Smooth muscle cell (in vitro differentiated cells): ENCODE results near the gene SRP19. TPM values are rescaled to one million over a fixed set of nuclear protein-coding genes. Genes with fewer than 3 reads are reported as not detected.
A peak's percentile ranks its signal among the peaks of the same experiment; 100 is the strongest.

ENCODE experiments used
- DNase-seq: peaks from one replicate; lab custom pipeline; 2025; ENCODE audit not compliant: unreplicated experiment; lab: John Stamatoyannopoulos, UW
- H2AFZ ChIP-seq: fragments of 200-600 bp; sonication (generic); 2 replicates; pipeline ENCODE4 v1.6.0; 2016; ENCODE audit warnings: antibody characterized with exemption, low read depth, mild to moderate bottlenecking
- H3F3A ChIP-seq: fragments of 200-600 bp; sonication (generic); 2 replicates; pipeline ENCODE4 v1.6.0; 2017; ENCODE audit warnings: antibody characterized with exemption, low read depth
- H3K27ac ChIP-seq: fragments of 200-600 bp; sonication (generic); 2 replicates; pipeline ENCODE4 v1.5.1; 2016; ENCODE audit warnings: low read depth, mild to moderate bottlenecking
- H3K27me3 ChIP-seq: fragments of 200-600 bp; sonication (generic); 2 replicates; pipeline ENCODE4 v1.6.1; 2016; ENCODE audit warnings: low read depth, mild to moderate bottlenecking
- H3K36me3 ChIP-seq: fragments of 200-600 bp; sonication (generic); 2 replicates; pipeline ENCODE4 v1.5.1; 2016; ENCODE audit warnings: low read depth
- H3K4me1 ChIP-seq: fragments of 200-600 bp; sonication (generic); 2 replicates; pipeline ENCODE4 v1.5.1; 2016; ENCODE audit warnings: low read depth
- H3K4me2 ChIP-seq: fragments of 200-600 bp; sonication (generic); 2 replicates; pipeline ENCODE4 v1.6.0; 2016; ENCODE audit warnings: mild to moderate bottlenecking
- H3K4me3 ChIP-seq: fragments of 200-600 bp; sonication (generic); 2 replicates; pipeline ENCODE4 v1.5.1; 2016; ENCODE audit warnings: mild to moderate bottlenecking
- H3K79me2 ChIP-seq: fragments of 200-600 bp; sonication (generic); 2 replicates; pipeline ENCODE4 v1.6.0; 2016; ENCODE audit warnings: low read depth, mild to moderate bottlenecking
- H3K9ac ChIP-seq: fragments of 200-600 bp; sonication (generic); 2 replicates; pipeline ENCODE4 v1.6.0; 2016; ENCODE audit warnings: low read depth
- H3K9me3 ChIP-seq: fragments of 200-600 bp; sonication (generic); replicated peaks from 2 replicates; pipeline ENCODE4 v1.5.1; 2016; ENCODE audit warnings: low read depth
- H4K20me1 ChIP-seq: fragments of 200-600 bp; sonication (generic); 2 replicates; pipeline ENCODE4 v1.6.0; 2016; ENCODE audit warnings: low read depth
- WGBS: methylation state at CpG from one replicate; pipeline ENCODE4 v1.1.7; 2016; ENCODE audit warnings: low lambda C conversion rate; 5-methylcytosine and 5-hydroxymethylcytosine counted together
- polyA plus RNA-seq: library from polyadenylated mRNA; unstranded; fragments of >200 nt; fragmentation: Nextera tagmentation; extraction: Ambion mirVana; gene quantifications from 2 replicates; pipeline ENCODE4 v1.2.1, GENCODE V29; 2016
- total RNA-seq: library from RNA; depleted of rRNA; stranded (reverse); fragments of >200 nt; gene quantifications from 2 replicates; pipeline ENCODE4 v1.2.3, GENCODE V29; 2014
- TF ChIP-seq, protein P1 (sequence below): fragments of 200-600 bp; sonication (generic); IDR thresholded peaks from 2 replicates; pipeline ENCODE4 v1.5.1; 2017; ENCODE audit warnings: borderline replicate concordance, mild to moderate bottlenecking, antibody characterized with exemption; ENCODE audit not compliant: insufficient read depth, poor library complexity, severe bottlenecking

Gene SRP19
- total and polyA plus RNA-seq, 2 experiments from 2014 or later: 164 to 170 TPM

GRCh38 chr5:112907166-112907631, 46.1 kb downstream of the SRP19 start:
- H3F3A ChIP-seq: no peaks in the 10 kb centered on the region
- H3K36me3 ChIP-seq: peaks cover 4% of the 10 kb centered on the region
- peaks cover 91% of the 10 kb centered on the region for H4K20me1 ChIP-seq
- TF ChIP-seq, protein P1, sequence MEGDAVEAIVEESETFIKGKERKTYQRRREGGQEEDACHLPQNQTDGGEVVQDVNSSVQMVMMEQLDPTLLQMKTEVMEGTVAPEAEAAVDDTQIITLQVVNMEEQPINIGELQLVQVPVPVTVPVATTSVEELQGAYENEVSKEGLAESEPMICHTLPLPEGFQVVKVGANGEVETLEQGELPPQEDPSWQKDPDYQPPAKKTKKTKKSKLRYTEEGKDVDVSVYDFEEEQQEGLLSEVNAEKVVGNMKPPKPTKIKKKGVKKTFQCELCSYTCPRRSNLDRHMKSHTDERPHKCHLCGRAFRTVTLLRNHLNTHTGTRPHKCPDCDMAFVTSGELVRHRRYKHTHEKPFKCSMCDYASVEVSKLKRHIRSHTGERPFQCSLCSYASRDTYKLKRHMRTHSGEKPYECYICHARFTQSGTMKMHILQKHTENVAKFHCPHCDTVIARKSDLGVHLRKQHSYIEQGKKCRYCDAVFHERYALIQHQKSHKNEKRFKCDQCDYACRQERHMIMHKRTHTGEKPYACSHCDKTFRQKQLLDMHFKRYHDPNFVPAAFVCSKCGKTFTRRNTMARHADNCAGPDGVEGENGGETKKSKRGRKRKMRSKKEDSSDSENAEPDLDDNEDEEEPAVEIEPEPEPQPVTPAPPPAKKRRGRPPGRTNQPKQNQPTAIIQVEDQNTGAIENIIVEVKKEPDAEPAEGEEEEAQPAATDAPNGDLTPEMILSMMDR: no peak
- no peak overlapping the region for H3K4me3 ChIP-seq
- no peak overlapping the region for H3K4me2 ChIP-seq
- WGBS: 97% methylated on average over 4 of the region's 4 CpGs
- no peaks in the 10 kb centered on the region for H3K27me3 ChIP-seq
- no peak overlapping the region for H3K27ac ChIP-seq
- H2AFZ ChIP-seq: no peak overlapping the region
- H3K4me1 ChIP-seq: no peaks in the 10 kb centered on the region
- DNase-seq: no peak
- H3K9me3 ChIP-seq: no peaks in the 10 kb centered on the region
- no peak overlapping the region for H3K9ac ChIP-seq
- peaks cover 72% of the 10 kb centered on the region for H3K79me2 ChIP-seq

DNA sequence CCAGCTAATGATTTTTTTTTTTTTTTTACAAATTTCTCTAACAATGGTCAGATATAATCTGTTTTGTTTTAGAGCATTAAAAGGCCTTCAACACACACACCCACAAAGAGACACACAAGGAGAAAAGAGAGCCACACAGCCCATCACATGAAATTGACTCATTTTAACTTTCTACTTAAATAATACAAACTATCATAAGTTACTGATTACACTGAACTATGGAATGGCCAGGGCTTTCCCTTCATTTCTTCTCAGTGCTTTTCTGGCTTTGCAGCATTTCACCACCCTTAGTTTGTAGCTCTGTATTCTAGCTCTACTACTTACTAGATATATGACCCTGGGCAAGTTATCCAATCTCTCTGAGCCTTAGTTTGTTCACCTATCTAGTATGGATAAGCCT, 47.8 kb downstream of the SRP19 start:
- peaks cover 89% of the 10 kb centered on the region for H4K20me1 ChIP-seq
- H3K27ac ChIP-seq: no peak overlapping the region
- no peak overlapping the region for H3K4me3 ChIP-seq
- peaks cover 3% of the 10 kb centered on the region for H3F3A ChIP-seq
- H3K9me3 ChIP-seq: no peaks in the 10 kb centered on the region
- H3K4me2 ChIP-seq: no peak overlapping the region
- H3K36me3 ChIP-seq: peaks cover 4% of the 10 kb centered on the region
- DNase-seq: no peak
- H3K79me2 ChIP-seq: peaks cover 76% of the 10 kb centered on the region
- H3K4me1 ChIP-seq: no peaks in the 10 kb centered on the region
- no peaks in the 10 kb centered on the region for H3K27me3 ChIP-seq
- H2AFZ ChIP-seq: no peak overlapping the region
- TF ChIP-seq, protein P1: no peak
- H3K9ac ChIP-seq: no peak overlapping the region

DNA sequence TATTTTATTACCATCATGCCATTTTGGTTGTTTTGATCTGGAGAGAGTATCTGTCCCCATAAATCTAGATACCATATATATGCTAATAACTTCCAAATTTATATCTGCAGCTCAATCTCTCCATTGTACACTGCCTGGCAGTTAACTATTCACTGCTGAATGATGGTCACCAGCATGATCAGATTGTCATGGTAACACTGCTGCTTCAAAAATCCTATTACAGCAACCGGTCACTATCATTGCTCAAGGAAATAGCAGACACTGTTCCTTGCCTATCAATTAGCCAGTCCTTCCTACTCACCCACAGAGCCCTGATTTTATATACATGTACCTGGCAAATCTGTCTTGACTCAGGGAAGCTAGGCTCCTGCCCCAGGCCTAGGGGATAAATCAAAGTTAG, 49.4 kb downstream of the SRP19 start:
- Histone ChIP-seq H4K20me1 (peaks cover 91% of the 10 kb centered on the region), H3K9me3 (no peaks in the 10 kb centered on the region), H3F3A (peaks cover 3% of the 10 kb centered on the region), H3K9ac (no peak overlapping the region), H3K4me1 (no peaks in the 10 kb centered on the region), H2AFZ (no peak overlapping the region), H3K4me2 (no peak overlapping the region), H3K36me3 (peaks cover 4% of the 10 kb centered on the region), H3K27me3 (no peaks in the 10 kb centered on the region), H3K27ac (no peak overlapping the region), H3K79me2 (peaks cover 64% of the 10 kb centered on the region), H3K4me3 (no peak overlapping the region)
- TF ChIP-seq, protein P1: no peak
- WGBS: 97% methylated on average over 1 of the region's 1 CpG
- DNase-seq: no peak

DNA sequence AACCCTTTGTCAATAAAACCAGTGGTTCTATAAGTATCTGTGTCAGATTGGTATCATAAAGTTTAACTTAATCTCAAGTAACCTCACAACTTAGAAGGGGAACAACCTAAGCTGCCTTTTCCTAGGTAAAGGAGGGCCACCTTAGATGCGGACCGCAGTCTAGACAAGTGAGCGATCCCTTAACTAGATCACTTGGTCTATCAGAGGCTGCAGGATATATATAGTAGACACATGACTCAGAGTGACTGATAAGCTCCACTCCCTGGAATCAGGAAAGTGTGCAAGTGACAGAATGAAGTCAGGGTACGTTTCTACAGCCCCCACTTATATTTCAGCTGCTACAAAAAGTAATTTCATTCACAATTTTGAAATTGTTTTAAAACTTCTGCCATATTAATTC, 53.5 kb downstream of the SRP19 start:
- Histone ChIP-seq H3F3A (peaks cover 3% of the 10 kb centered on the region), H2AFZ (no peak overlapping the region), H3K4me3 (no peak overlapping the region), H3K9me3 (no peaks in the 10 kb centered on the region), H4K20me1 (peaks cover 96% of the 10 kb centered on the region), H3K27me3 (no peaks in the 10 kb centered on the region), H3K27ac (peak overlapping the region; percentile 60), H3K36me3 (no peaks in the 10 kb centered on the region), H3K9ac (no peak overlapping the region), H3K79me2 (peaks cover 76% of the 10 kb centered on the region), H3K4me2 (no peak overlapping the region), H3K4me1 (no peaks in the 10 kb centered on the region)
- WGBS: 50% methylated on average over 4 of the region's 4 CpGs
- TF ChIP-seq, protein P1: no peak
- DNase-seq: no peak
